Sigmoid colon (tissue), 7 donors: Measurements from ENCODE around the gene PIGH. TPM values are rescaled to one million over a fixed set of nuclear protein-coding genes. Genes with fewer than 3 reads are reported as not detected.
A peak's percentile ranks its signal among the peaks of the same experiment; 100 is the strongest.
"Not testable (repeated sequence)": the region's sequence is repeated elsewhere in the genome, so short reads cannot be mapped to it uniquely, and the experiment has no call there.

Experiments used
- DNase-seq: peaks from one replicate; pipeline ENCODE4 v3.0.0-alpha.2; 2019
- H3K27ac ChIP-seq, 4 donors: fragments of 200-600 bp; sonication (generic); one replicate each; pipeline ENCODE4 v1.5.1; 2016 to 2019; ENCODE audit warnings: mild to moderate bottlenecking in 1 of 4
- H3K27me3 ChIP-seq, 3 donors: fragments of 200-600 bp; sonication (generic); one replicate each; pipeline ENCODE4 v1.5.1; 2019; ENCODE audit warnings: mild to moderate bottlenecking in 1 of 3
- H3K36me3 ChIP-seq, 4 donors: fragments of 200-600 bp; sonication (generic); one replicate each; pipeline ENCODE4 v1.5.1; 2016 to 2019
- H3K4me1 ChIP-seq, 4 donors: fragments of 200-600 bp; sonication (generic); one replicate each; pipeline ENCODE4 v1.5.1; 2017 to 2019
- H3K4me3 ChIP-seq, 4 donors: fragments of 200-600 bp; sonication (generic); one replicate each; pipeline ENCODE4 v1.5.1; 2017 to 2019; ENCODE audit warnings: mild to moderate bottlenecking in 2 of 4, moderate library complexity in 1 of 4
- H3K9me3 ChIP-seq, 4 donors: fragments of 200-600 bp in 3 of 4; sonication (generic) in 3 of 4; one replicate each; pipeline versions ENCODE4 v1.5.1 to v1.6.1; 2013 to 2019
- CTCF ChIP-seq, 4 experiments: fragments of 450-650 bp in 3 of 4; fragments of 200-600 bp in 1 of 4; IDR thresholded peaks; one replicate each; pipeline ENCODE4 v1.5.1; 2016 to 2019; ENCODE audit warnings: antibody characterized with exemption in 4 of 4, mild to moderate bottlenecking in 3 of 4, moderate library complexity in 2 of 4
- EP300 ChIP-seq, 4 donors: sonication (generic); formaldehyde crosslinking; IDR thresholded peaks; one replicate each; pipeline ENCODE4 v1.6.1; 2017; ENCODE audit warnings: antibody characterized with exemption in 4 of 4
- POLR2A ChIP-seq, 2 donors: fragments of 450-650 bp; IDR thresholded peaks; one replicate each; pipeline ENCODE4 v1.6.1; 2016; ENCODE audit warnings: antibody characterized with exemption in 2 of 2, mild to moderate bottlenecking in 2 of 2, moderate library complexity in 2 of 2
- POLR2AphosphoS5 ChIP-seq, 4 donors: sonication (generic); formaldehyde crosslinking; IDR thresholded peaks; one replicate each; pipeline ENCODE4 v1.6.1; 2017; ENCODE audit warnings: antibody characterized with exemption in 4 of 4
- WGBS, 2 donors: extraction: QIAGEN DNeasy Blood & Tissue Kit; methylation state at CpG; one replicate each; pipeline ENCODE4 v1.1.7; 2013; 5-methylcytosine and 5-hydroxymethylcytosine counted together
- intact Hi-C: fragments of 100-400 bp; cut with DNase I; formaldehyde crosslinking; loops from one replicate; pipeline ENCODE4 v1.15.1; 2023
- polyA plus RNA-seq, 3 donors: library from polyadenylated mRNA; stranded (reverse); fragments of 200-250 nt; gene quantifications; one replicate each; pipeline ENCODE4 v1.2.3, GENCODE V29; 2013
- total RNA-seq, 4 donors: library from RNA; depleted of rRNA; stranded (reverse); fragments of >200 nt; gene quantifications; one replicate each; pipeline ENCODE4 v1.1.0, GENCODE V29; 2016
- donor health status: healthy with polysubstance abuse.
- donor health status: Bipolar disorder and iron deficiency.
- donor health status: healthy.

Gene PIGH
- total and polyA plus RNA-seq, 7 donors = 8.4 to 32.9 (median 15.2) TPM

- Histone ChIP-seq H3K27me3 (no peaks in the 10 kb centered on the region), H3K27ac (no peak overlapping the region), H3K4me3 (no peak overlapping the region), H3K36me3 (no peaks in the 10 kb centered on the region), H3K4me1 (no peaks in the 10 kb centered on the region), H3K9me3 (no peaks in the 10 kb centered on the region)
- WGBS, 2 donors = 93 to 97% methylated on average over 3 of the region's 3 CpGs
- intact Hi-C loops = no loop called here
- DNase-seq = no peak
- no peak for TF ChIP-seq EP300 (IDR thresholded peaks at IDR 0.05)
- TF ChIP-seq CTCF (IDR thresholded peaks at IDR 0.05) = no peak
- no peak for TF ChIP-seq POLR2AphosphoS5 (IDR thresholded peaks at IDR 0.05)
- no peak for TF ChIP-seq POLR2A (IDR thresholded peaks at IDR 0.05)
These were observed 48.9 kb downstream of the PIGH start for GRCh38 chr14:67551123-67551522.

GRCh38 chr14:67549734-67550133, 50.3 kb downstream of the PIGH start:
- peak; percentile 34 for DNase-seq
- TF ChIP-seq POLR2A (IDR thresholded peaks at IDR 0.05) = no peak
- TF ChIP-seq EP300 (IDR thresholded peaks at IDR 0.05) = no peak
- no peak for TF ChIP-seq POLR2AphosphoS5 (IDR thresholded peaks at IDR 0.05)
- TF ChIP-seq CTCF (IDR thresholded peaks at IDR 0.05) = no peak
- Histone ChIP-seq H3K27me3 (no peaks in the 10 kb centered on the region), H3K4me1 (no peaks in the 10 kb centered on the region), H3K27ac (no peak overlapping the region), H3K36me3 (no peaks in the 10 kb centered on the region), H3K4me3 (no peak overlapping the region), H3K9me3 (no peaks in the 10 kb centered on the region)
- WGBS, 2 donors = 95 to 96% methylated on average over 4 of the region's 4 CpGs
- intact Hi-C loops = no loop called here

DNA sequence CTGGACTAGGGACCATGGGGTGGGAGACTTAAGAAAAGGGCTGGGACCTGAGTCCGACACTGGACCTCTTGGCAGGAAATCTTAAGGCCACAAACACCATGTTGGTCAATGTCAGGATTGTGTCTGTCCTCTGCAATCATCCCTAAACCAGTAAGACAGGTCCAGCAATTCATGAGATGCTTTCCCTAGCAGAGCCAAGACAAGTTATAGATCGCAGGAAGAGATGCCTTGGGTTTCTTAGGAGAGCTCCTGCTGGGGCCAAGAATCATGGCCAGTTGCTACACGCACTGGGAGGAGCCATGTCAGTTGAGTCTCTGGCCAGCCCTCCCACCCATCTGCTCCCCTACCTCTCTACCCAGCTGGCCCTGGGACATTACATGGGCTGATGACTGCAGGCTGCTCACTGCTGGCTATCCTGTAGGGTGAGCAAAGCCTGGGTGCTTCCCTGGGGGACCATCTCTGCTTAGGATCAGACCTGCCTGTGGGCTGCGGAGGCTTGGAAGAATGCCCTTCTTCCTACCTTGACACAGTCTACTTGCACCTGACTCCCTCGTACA, 52.8 kb downstream of the PIGH start:
- H3K9me3 ChIP-seq = no peaks in the 10 kb centered on the region
- no peaks in the 10 kb centered on the region for H3K4me1 ChIP-seq
- WGBS, 2 donors = 91 to 95% methylated on average over 5 of the region's 5 CpGs
- no peaks in the 10 kb centered on the region for H3K27me3 ChIP-seq
- DNase-seq = peak; percentile 32
- TF ChIP-seq CTCF (IDR thresholded peaks at IDR 0.05) = no peak
- no peak for TF ChIP-seq EP300 (IDR thresholded peaks at IDR 0.05)
- TF ChIP-seq POLR2A (IDR thresholded peaks at IDR 0.05) = no peak
- TF ChIP-seq POLR2AphosphoS5 (IDR thresholded peaks at IDR 0.05) = no peak
- no peaks in the 10 kb centered on the region for H3K36me3 ChIP-seq
- intact Hi-C loops = no loop called here
- H3K4me3 ChIP-seq = no peak overlapping the region
- H3K27ac ChIP-seq = no peak overlapping the region

DNA sequence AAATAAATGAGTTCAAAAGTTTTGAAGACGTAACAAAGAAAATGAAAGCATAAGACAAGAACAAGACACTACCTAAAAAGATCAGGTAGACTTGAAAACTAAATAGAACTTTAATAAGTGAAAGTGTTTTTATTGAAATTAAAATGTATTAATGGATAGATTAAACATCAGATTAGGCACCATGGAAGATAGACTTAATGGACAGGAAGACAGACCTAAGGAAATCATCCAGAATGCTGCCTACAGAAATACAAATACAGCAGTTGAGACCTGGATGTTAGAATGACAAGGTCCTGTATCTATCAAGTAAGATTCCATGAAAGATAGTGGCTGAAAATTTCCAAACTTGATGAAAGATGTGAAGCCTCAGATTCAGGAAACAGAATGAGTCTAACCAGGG, 55.5 kb downstream of the PIGH start:
- no peaks in the 10 kb centered on the region for H3K36me3 ChIP-seq

GRCh38 chr14:67542620-67543019, 57.4 kb downstream of the PIGH start:
- H3K36me3 ChIP-seq, H3K27me3 ChIP-seq, intact Hi-C loops, H3K4me1 ChIP-seq, H3K27ac ChIP-seq, H3K9me3 ChIP-seq, H3K4me3 ChIP-seq: not testable (repeated sequence)
- 91 to 94% methylated on average over 13 of the region's 13 CpGs for WGBS, 2 donors
- DNase-seq = peak; percentile 9

More for the DNA sequence above, 55.5 kb downstream of the PIGH start:
- no peaks in the 10 kb centered on the region for H3K27me3 ChIP-seq
- no peak for TF ChIP-seq CTCF (IDR thresholded peaks at IDR 0.05)
- TF ChIP-seq POLR2AphosphoS5 (IDR thresholded peaks at IDR 0.05) = no peak
- TF ChIP-seq POLR2A (IDR thresholded peaks at IDR 0.05) = no peak
- no peak for TF ChIP-seq EP300 (IDR thresholded peaks at IDR 0.05)
- H3K4me1 ChIP-seq = no peaks in the 10 kb centered on the region
- 95 to 96% methylated on average over 1 of the region's 1 CpG for WGBS, 2 donors
- no peaks in the 10 kb centered on the region for H3K9me3 ChIP-seq
- H3K27ac ChIP-seq = no peak overlapping the region
- no peak for DNase-seq
- intact Hi-C loops = no loop called here
- H3K4me3 ChIP-seq = no peak overlapping the region
